Kidney (tissue), 14 donors: ENCODE results near the gene PYDC1. TPM values are rescaled to one million over a fixed set of nuclear protein-coding genes. Genes with fewer than 3 reads are reported as not detected.
"Not testable (repeated sequence)": the region's sequence is repeated elsewhere in the genome, so short reads cannot be mapped to it uniquely, and the experiment has no call there.

Experiments
- DNase-seq, 5 donors: peaks; one replicate each; pipeline ENCODE4 v3.0.0-alpha.2; 2013 to 2020
- FAIRE-seq: peaks from 2 replicates; lab custom pipeline; 2012; peaks lifted over from hg19 to GRCh38; lab: Jason Lieb, UNC
- H3K27ac ChIP-seq, 2 donors: one replicate each; pipeline ENCODE4 v1.7.0; 2013; ENCODE audit warnings: low read depth in 2 of 2, low read length in 2 of 2, inconsistent platforms in 1 of 2
- H3K27me3 ChIP-seq: one replicate; pipeline ENCODE4 v1.7.1; 2013; ENCODE audit warnings: low read length, inconsistent platforms; ENCODE audit not compliant: control insufficient read depth, insufficient read depth
- H3K36me3 ChIP-seq, 3 donors: one replicate each; pipeline versions ENCODE4 v1.7.0 to v1.7.1; 2013; ENCODE audit warnings: low read length in 3 of 3, control low read depth in 1 of 3, inconsistent platforms in 1 of 3; ENCODE audit not compliant: insufficient read depth in 3 of 3, control insufficient read depth in 2 of 3
- H3K4me1 ChIP-seq, 3 donors: one replicate each; pipeline versions ENCODE4 v1.7.0 to v1.7.1; 2013; ENCODE audit warnings: low read length in 3 of 3, inconsistent platforms in 1 of 3, low read depth in 1 of 3; ENCODE audit not compliant: control insufficient read depth in 2 of 3, insufficient read depth in 2 of 3
- H3K4me3 ChIP-seq, 3 donors: one replicate each; pipeline versions ENCODE4 v1.7.0 to v1.8.1; 2013; ENCODE audit warnings: low read length in 3 of 3, control low read depth in 1 of 3, inconsistent platforms in 1 of 3
- H3K9ac ChIP-seq, 3 donors: one replicate each; pipeline versions ENCODE4 v1.7.0 to v1.7.1; 2013; ENCODE audit warnings: low read length in 3 of 3, control low read depth in 1 of 3, inconsistent platforms in 1 of 3
- H3K9me3 ChIP-seq, 3 donors: one replicate each; pipeline versions ENCODE4 v1.7.0 to v1.7.1; 2013; ENCODE audit warnings: low read length in 3 of 3, control low read depth in 1 of 3, inconsistent platforms in 1 of 3; ENCODE audit not compliant: control insufficient read depth in 2 of 3, insufficient read depth in 1 of 3
- CTCF ChIP-seq: IDR thresholded peaks from 3 replicates; pipeline ENCODE4 v1.5.1; 2012; ENCODE audit warnings: mild to moderate bottlenecking, moderate library complexity, borderline replicate concordance; ENCODE audit not compliant: insufficient read depth; ENCODE audit errors: extremely low read depth
- intact Hi-C: fragments of 100-400 bp; cut with DNase I; formaldehyde crosslinking; loops from one replicate; pipeline ENCODE4 v1.11.1; 2022
- polyA plus RNA-seq: library from polyadenylated mRNA; stranded (reverse); fragments of 350-450 nt; fragmentation: Illumina TruSeq; extraction: RNeasy Lipid Tissue Mini Kit (QIAGEN cat#74804); gene quantifications from one replicate; pipeline ENCODE4 v1.2.3, GENCODE V29; 2014; ENCODE audit warnings: low read depth, low replicate concordance; ENCODE audit not compliant: insufficient read depth
- total RNA-seq: library from RNA; stranded (reverse); fragmentation: NEBNext Ultra II Directional; extraction: Animal tissue kit (Norgen Biotek cat#: 25700); gene quantifications from one replicate; pipeline ENCODE4 v1.2.1, GENCODE V29; 2021
- donor health status: control.
- donor health status: control.
- donor health status: control.
- donor health status: control.
- donor health status: control.
- donor health status: DM: yes; HTN: yes; CAD: no.
- donor health status: Normal renal cell carcinoma (clear cell type).

The PYDC1 gene
- total and polyA plus RNA-seq, 2 donors from 2014 or later, result not detected

- Histone ChIP-seq H3K4me3 (no peak overlapping the region), H3K4me1 (peaks cover 3 to 13% (median 9%) of the 10 kb centered on the region in 3 donors), H3K9me3 (no peaks in the 10 kb centered on the region), H3K27me3 (no peaks in the 10 kb centered on the region), H3K9ac (no peak overlapping the region), H3K27ac (no peak overlapping the region), H3K36me3 (peaks cover 0 to under 1% (median 0%) of the 10 kb centered on the region in 3 donors)
- no peak for TF ChIP-seq CTCF
- no peak for DNase-seq
- intact Hi-C loops, result no loop called here
- no peak for FAIRE-seq
Measured at GRCh38 chr16:31177136-31177535, 39.8 kb downstream of the PYDC1 start.

DNA sequence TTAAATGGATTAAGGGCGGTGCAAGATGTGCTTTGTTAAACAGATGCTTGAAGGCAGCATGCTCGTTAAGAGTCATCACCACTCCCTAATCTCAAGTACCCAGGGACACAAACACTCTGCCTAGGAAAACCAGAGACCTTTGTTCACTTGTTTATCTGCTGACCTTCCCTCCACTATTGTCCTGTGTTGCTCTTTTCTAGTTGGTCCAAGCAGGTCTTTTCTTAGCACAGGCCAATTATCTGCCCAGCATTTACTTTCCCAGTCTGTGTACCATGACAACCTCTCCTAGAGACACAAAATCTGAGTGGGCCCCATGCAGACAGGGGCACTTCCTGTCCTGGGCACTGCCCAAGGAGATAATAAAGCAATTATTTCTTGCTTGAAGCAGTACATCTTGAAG, 46.9 kb downstream of the PYDC1 start:
- FAIRE-seq, H3K9me3 ChIP-seq, H3K27me3 ChIP-seq, H3K36me3 ChIP-seq, H3K9ac ChIP-seq, H3K4me3 ChIP-seq, intact Hi-C loops, H3K4me1 ChIP-seq, H3K27ac ChIP-seq, DNase-seq: not testable (repeated sequence)

GRCh38 chr16:31168848-31169247, 48.1 kb downstream of the PYDC1 start:
- H3K9me3 ChIP-seq, result no peaks in the 10 kb centered on the region
- intact Hi-C loops, result no loop called here
- no peak overlapping the region for H3K27ac ChIP-seq
- no peak overlapping the region for H3K9ac ChIP-seq
- H3K4me3 ChIP-seq, result no peak overlapping the region
- no peaks in the 10 kb centered on the region for H3K4me1 ChIP-seq
- H3K27me3 ChIP-seq, result no peaks in the 10 kb centered on the region
- TF ChIP-seq CTCF, result no peak
- H3K36me3 ChIP-seq, result no peaks in the 10 kb centered on the region
- no peak for FAIRE-seq
- DNase-seq, result no peak

GRCh38 chr16:31167315-31167714, 49.6 kb downstream of the PYDC1 start:
- FAIRE-seq (no peak), DNase-seq (no peak)
- Histone ChIP-seq H3K9me3 (no peaks in the 10 kb centered on the region), H3K4me3 (no peak overlapping the region), H3K4me1 (no peaks in the 10 kb centered on the region), H3K9ac (no peak overlapping the region), H3K27me3 (no peaks in the 10 kb centered on the region), H3K36me3 (no peaks in the 10 kb centered on the region), H3K27ac (no peak overlapping the region)
- TF ChIP-seq CTCF, result no peak
- intact Hi-C loops, result no loop called here

Other genes with a start within 250 kb of the PYDC1 start
- gene HSD3B7, start 231.9 kb downstream of the PYDC1 start, total RNA-seq, result 40.5 TPM
- 24.4 TPM for gene HSD3B7, start 231.9 kb downstream of the PYDC1 start, polyA plus RNA-seq
- 1.7 TPM for gene STX1B, start 206.5 kb downstream of the PYDC1 start, total RNA-seq
- gene STX1B, start 206.5 kb downstream of the PYDC1 start, polyA plus RNA-seq, result 0.22 TPM
- 60.6 TPM for gene STX4, start 183.6 kb downstream of the PYDC1 start, total RNA-seq
- gene STX4, start 183.6 kb downstream of the PYDC1 start, polyA plus RNA-seq, result 61.2 TPM
- gene ZNF668, start 142.9 kb downstream of the PYDC1 start, total RNA-seq, result 6.4 TPM
- gene ZNF668, start 142.9 kb downstream of the PYDC1 start, polyA plus RNA-seq, result 5.4 TPM
- 20.5 TPM for gene ZNF646, start 142.7 kb downstream of the PYDC1 start, total RNA-seq
- gene ZNF646, start 142.7 kb downstream of the PYDC1 start, polyA plus RNA-seq, result 2.9 TPM
- 2.6 TPM for gene PRSS53, start 128.2 kb downstream of the PYDC1 start, total RNA-seq
- gene PRSS53, start 128.2 kb downstream of the PYDC1 start, polyA plus RNA-seq, result 0.99 TPM
- gene VKORC1, start 122.3 kb downstream of the PYDC1 start, total RNA-seq, result 84.7 TPM
- gene VKORC1, start 122.3 kb downstream of the PYDC1 start, polyA plus RNA-seq, result 209 TPM
- gene BCKDK, start 108.7 kb downstream of the PYDC1 start, total RNA-seq, result 47.6 TPM
- gene BCKDK, start 108.7 kb downstream of the PYDC1 start, polyA plus RNA-seq, result 70.6 TPM
- gene KAT8, start 99.5 kb downstream of the PYDC1 start, total RNA-seq, result 83.8 TPM
- 40.9 TPM for gene KAT8, start 99.5 kb downstream of the PYDC1 start, polyA plus RNA-seq
- gene PRSS8, start 81.4 kb downstream of the PYDC1 start, total RNA-seq, result 64.6 TPM
- gene PRSS8, start 81.4 kb downstream of the PYDC1 start, polyA plus RNA-seq, result 187 TPM
- gene PRSS36, start 67.1 kb downstream of the PYDC1 start, total RNA-seq, result 4.1 TPM
- 1.7 TPM for gene PRSS36, start 67.1 kb downstream of the PYDC1 start, polyA plus RNA-seq
- 333 TPM for gene FUS, start 37.0 kb downstream of the PYDC1 start, total RNA-seq
- 180 TPM for gene FUS, start 37.0 kb downstream of the PYDC1 start, polyA plus RNA-seq
- gene PYCARD, start 14.4 kb downstream of the PYDC1 start, total RNA-seq, result 26.5 TPM
- gene PYCARD, start 14.4 kb downstream of the PYDC1 start, polyA plus RNA-seq, result 14.8 TPM
- gene TRIM72, start 3.0 kb downstream of the PYDC1 start, total RNA-seq, result 0.06 TPM
- 0.11 TPM for gene TRIM72, start 3.0 kb downstream of the PYDC1 start, polyA plus RNA-seq
- 18.9 TPM for gene ITGAM, start 42.8 kb upstream of the PYDC1 start, total RNA-seq
- 1.2 TPM for gene ITGAM, start 42.8 kb upstream of the PYDC1 start, polyA plus RNA-seq
- gene ITGAX, start 138.0 kb upstream of the PYDC1 start, total RNA-seq, result 11.9 TPM
- gene ITGAX, start 138.0 kb upstream of the PYDC1 start, polyA plus RNA-seq, result 0.37 TPM
- gene ITGAD, start 176.2 kb upstream of the PYDC1 start, total RNA-seq, result 0.13 TPM
- not detected for gene ITGAD, start 176.2 kb upstream of the PYDC1 start, polyA plus RNA-seq
- gene COX6A2, start 211.2 kb upstream of the PYDC1 start, total RNA-seq, result not detected
- 5.5 TPM for gene COX6A2, start 211.2 kb upstream of the PYDC1 start, polyA plus RNA-seq
- 1.4 TPM for gene ZNF843, start 225.7 kb upstream of the PYDC1 start, total RNA-seq
- gene ZNF843, start 225.7 kb upstream of the PYDC1 start, polyA plus RNA-seq, result 0.67 TPM
- 9.6 TPM for gene ARMC5, start 242.4 kb upstream of the PYDC1 start, total RNA-seq
- 10.9 TPM for gene ARMC5, start 242.4 kb upstream of the PYDC1 start, polyA plus RNA-seq